ENCODE measurements around the gene PLIN1.

Gene PLIN1

DNA sequence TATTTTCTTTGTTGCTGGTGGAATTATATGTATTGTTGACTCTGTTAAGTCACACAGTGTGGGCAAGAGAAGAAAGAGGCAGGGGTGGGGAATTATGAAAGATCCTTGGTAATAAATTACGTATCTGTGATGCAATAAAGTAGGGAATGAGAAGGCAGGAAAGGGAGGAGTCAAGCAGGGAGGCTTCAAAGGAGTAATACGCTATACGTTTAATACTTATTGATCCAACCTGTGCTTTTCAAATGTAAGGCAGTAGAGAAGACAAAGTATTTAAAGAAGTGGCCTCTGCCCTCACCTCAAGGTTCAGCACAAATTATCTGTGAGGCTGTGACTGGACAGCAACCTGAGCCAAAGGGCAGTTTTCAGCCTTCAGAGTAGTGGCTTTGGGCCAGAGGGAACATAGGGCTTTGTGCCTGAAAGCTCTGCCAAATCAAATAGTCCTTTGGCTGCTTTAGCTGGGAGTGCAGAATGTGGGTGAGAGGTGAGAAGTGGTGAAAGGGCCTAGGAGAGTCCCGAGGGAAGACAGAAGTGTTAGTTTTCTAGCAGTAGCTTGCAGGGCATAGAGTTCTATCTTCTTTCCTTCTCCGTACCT is 1.2 kb upstream of the PLIN1 start:
- Mint-ChIP-seq H3K4me1 (no peaks in the 10 kb centered on the region), H3K27ac (no peak overlapping the region), H3K4me3 (no peak overlapping the region), H3K36me3 (peaks cover 7% of the 10 kb centered on the region), H3K27me3 (no peaks in the 10 kb centered on the region), H3K9me3 (no peaks in the 10 kb centered on the region)

DNA sequence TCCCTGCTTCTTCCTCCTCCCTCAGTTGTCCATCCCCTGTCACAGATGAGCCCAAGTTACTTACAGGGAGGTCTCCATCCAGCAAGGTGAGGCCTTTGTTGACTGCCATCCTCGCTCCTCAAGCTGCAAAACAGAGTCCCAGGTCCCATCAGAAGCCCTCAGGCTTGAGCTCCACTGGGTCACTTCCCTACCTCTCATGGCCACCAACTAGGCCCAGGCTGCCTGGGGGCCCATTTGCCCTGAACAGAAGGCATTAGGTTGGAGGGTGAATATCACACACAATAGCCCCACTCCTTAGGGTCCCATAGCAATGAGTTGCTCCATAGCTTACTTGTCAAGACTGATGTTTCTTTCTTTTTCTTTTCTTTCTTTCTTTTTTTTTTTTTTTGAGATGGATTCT is 1.8 kb downstream of the PLIN1 start:
- Mint-ChIP-seq H3K9me3 (no peaks in the 10 kb centered on the region), H3K36me3 (peaks cover 5% of the 10 kb centered on the region), H3K27me3 (no peaks in the 10 kb centered on the region), H3K27ac (no peak overlapping the region), H3K4me1 (no peaks in the 10 kb centered on the region), H3K4me3 (no peak overlapping the region)

DNA sequence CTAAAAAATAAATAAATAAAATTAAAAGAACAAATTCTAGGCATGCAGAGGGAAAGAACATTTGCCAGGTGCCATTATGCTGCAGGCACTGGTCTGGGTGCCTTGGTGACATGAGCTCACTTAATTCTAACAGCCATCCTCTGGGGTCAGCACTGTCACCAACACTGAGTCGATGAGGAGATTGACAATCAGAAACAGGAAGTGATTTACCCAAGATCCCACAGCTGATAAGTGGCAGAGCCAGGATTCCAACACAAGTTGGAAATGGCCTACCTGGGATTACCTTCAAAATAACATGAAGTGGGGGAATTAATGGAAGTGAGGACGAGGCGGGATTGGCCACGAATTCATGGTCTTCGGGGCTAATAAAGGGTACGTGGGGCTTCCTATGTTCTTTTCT is 3.6 kb downstream of the PLIN1 start:
- Mint-ChIP-seq H3K36me3 (peaks cover 5% of the 10 kb centered on the region), H3K27ac (no peak overlapping the region), H3K27me3 (no peaks in the 10 kb centered on the region), H3K4me1 (no peaks in the 10 kb centered on the region), H3K9me3 (no peaks in the 10 kb centered on the region), H3K4me3 (no peak overlapping the region)

DNA sequence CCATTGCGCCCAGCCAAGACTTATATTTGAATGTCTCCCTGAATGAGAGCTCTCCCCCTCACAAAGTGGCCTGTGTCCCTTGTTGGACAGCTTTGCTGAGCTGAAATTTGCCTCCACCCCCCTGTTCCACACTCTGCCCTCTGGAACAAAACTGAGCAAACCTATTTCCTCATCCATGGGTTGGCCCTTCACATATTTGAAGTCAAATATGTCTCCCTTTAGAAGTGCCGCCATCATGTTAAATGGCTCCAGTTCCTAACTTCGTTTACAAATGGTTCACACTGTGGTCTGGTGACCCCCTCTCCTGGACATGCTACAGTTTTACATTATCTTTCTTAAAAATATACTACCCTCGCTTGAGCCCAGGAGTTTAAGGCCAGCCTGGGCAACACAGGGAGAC is 4.6 kb downstream of the PLIN1 start:
- Mint-ChIP-seq H3K4me3 (no peak overlapping the region), H3K27me3 (no peaks in the 10 kb centered on the region), H3K9me3 (no peaks in the 10 kb centered on the region), H3K4me1 (no peaks in the 10 kb centered on the region), H3K36me3 (peaks cover 3% of the 10 kb centered on the region), H3K27ac (no peak overlapping the region)

DNA sequence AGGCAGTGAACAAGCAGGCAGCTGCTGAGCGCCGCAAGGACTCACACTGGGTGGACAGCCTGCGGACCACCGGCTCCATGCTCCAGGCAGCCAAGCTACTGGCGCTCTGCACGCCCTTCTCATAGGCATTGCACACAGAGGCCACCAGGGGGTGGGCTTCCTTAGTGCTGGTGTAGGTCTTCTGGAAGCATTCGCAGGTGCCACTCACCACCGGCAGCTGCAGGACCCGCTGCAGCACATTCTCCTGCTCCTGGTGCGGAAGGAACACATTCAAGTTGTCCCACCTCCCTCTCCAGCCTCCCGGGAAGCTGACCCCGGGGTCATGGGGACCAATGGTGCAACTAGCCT is 6.0 kb downstream of the PLIN1 start:
- Mint-ChIP-seq H3K9me3 (no peaks in the 10 kb centered on the region), H3K4me1 (no peaks in the 10 kb centered on the region), H3K27ac (no peak overlapping the region), H3K4me3 (no peak overlapping the region), H3K36me3 (peaks cover 4% of the 10 kb centered on the region), H3K27me3 (peaks cover under 1% of the 10 kb centered on the region)

DNA sequence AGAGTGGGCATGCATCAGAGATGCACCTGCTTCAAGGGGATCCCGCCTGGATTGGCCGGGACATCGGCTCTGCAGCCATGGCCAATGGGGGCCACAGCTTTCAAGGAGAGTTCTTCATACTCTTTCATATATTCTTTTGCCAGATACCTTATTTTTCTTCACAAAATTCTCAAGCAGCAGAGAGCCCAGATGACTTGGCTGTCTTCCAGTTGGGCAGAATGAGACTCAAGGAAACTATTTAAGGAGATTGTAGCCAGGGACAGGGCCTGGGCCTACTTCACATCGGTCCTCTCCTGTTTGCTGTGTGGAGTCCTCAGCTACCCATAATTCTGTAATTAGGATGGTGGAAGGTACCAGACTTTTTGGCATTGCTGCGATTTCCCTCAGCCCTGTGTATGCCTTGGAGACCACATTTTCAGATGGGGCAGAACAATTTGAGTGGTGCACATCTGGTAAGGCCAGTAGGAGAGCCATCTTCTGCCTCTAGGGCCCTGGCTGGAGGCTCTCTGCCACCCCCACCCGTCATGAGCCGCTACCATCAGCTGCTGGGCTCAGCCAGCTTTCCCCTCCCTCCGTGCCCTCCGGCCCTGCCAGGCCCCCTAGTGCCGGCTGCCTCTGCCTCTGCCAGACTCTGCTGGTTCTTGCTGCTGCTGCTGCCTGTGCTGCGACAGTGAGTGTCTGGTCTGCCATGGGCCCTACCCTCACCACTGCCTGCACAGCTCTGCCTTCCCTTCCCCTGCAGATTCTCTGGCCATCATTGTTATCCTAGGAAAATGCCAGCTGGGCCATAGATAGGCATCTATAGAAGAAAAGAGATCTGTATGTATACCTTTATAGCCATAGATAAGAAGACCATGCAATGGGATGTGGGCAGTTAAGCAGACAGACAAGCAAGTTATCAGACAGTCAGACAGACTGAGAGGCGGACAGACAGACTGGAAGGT is 6.7 kb downstream of the PLIN1 start:
- Mint-ChIP-seq H3K36me3 (peaks cover 6% of the 10 kb centered on the region), H3K9me3 (no peaks in the 10 kb centered on the region), H3K4me3 (no peak overlapping the region), H3K4me1 (no peaks in the 10 kb centered on the region), H3K27ac (no peak overlapping the region), H3K27me3 (peaks cover 3% of the 10 kb centered on the region)

DNA sequence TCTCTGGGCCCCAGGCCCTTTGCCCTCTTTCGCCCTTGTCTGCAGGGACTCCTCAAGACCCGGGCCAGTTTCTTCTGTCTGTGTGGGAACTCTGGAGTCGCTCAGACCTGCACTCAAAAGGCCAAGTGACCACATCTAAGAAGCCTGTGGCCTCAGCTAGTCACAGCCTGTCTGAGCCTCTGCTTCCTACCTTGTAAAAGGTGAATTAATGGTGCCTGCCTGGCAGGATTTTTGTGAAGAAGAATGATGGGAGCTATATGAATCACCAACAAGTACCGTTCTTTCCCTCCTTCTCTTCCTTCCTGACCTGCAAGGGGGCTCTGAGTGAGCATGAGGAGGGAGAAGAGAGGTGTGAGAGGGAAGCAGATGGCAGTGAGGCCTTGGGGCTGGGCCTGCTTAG is 7.5 kb downstream of the PLIN1 start:
- Mint-ChIP-seq H3K9me3 (no peaks in the 10 kb centered on the region), H3K27me3 (peaks cover 3% of the 10 kb centered on the region), H3K27ac (no peak overlapping the region), H3K4me1 (no peaks in the 10 kb centered on the region), H3K36me3 (peaks cover 6% of the 10 kb centered on the region), H3K4me3 (no peak overlapping the region)

DNA sequence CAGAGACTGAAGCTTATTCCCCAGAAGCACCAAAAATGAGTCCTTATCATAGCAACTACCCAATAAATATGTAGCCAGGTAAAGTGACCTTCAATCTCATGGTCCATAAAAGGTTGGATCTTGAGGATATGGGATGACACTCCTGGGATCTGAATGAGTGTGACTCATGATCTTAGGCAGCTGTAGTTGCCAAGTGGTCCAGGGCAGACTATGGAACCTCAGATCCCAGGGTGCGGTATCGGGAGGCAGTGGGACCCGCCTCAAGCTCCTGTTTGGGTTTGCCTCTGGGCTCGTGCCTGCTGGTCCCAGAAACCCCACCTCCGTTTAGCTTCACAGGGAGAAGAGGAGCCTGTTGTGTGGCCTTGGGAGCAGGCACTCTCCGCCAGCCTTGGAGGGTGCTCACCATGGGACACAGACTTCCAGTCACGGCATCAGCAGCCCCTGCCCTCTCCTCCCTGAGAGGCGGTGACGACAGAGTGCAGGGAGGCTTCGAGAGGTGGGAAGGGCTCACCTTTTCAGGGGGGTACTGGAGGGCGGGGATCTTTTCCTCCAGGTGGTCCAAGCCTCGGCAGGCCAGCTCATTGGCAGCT is 8.1 kb downstream of the PLIN1 start:
- Mint-ChIP-seq H3K4me3 (no peak overlapping the region), H3K27me3 (peaks cover 4% of the 10 kb centered on the region), H3K36me3 (peaks cover 6% of the 10 kb centered on the region), H3K4me1 (no peaks in the 10 kb centered on the region), H3K27ac (no peak overlapping the region), H3K9me3 (no peaks in the 10 kb centered on the region)

DNA sequence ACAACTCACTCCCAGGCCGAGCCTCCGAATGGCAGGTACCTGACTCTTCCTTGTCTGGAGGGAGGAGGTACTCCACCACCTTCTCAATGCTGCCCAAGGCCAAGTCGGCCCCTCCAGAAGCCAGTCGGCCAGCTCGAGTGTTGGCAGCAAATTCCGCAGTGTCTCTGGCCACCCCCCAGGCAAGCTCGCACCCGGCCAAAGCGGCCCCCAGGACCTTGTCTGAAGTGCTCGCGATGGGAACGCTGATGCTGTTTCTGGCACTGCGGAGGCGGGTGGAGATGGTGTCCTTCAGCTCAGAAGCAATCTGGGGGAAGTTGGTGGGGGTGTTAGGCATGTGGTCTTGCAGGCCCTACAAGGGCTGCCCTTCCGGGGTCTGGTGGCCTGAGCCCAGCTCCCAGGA is 9.2 kb downstream of the PLIN1 start:
- Mint-ChIP-seq H3K9me3 (no peaks in the 10 kb centered on the region), H3K27me3 (peaks cover 5% of the 10 kb centered on the region)

DNA sequence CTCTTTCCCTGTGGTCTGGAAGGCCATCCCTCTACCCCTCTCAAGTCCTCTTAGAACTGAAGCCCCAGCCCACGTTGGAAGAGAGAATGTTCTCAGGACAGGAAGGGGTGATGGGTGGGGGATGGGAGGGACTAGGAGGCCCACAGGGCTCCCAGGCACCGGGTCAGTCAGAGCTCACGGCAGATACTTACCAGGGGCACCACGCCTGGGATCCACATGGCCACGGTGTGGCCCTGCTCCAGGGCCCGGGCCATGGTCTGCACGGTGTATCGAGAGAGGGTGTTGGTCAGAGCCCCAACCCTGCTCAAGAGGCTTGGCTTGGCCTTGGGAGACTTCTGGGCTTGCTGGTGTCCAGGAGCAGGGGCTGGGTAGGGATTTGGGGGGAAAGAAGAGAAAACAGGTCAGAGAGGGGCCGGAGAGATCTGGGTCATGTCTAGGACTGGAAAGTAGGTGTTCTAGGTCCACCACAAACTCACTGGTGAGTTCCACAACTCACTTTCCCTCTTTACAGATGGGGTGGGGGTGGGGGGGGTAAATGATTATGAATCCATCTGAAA is 9.8 kb downstream of the PLIN1 start:
- H3K27me3 Mint-ChIP-seq: peaks cover 10% of the 10 kb centered on the region
- H3K27ac Mint-ChIP-seq: no peak overlapping the region
- no peaks in the 10 kb centered on the region for H3K4me1 Mint-ChIP-seq
- H3K9me3 Mint-ChIP-seq: no peaks in the 10 kb centered on the region
- no peak overlapping the region for H3K4me3 Mint-ChIP-seq
- H3K36me3 Mint-ChIP-seq: peaks cover 6% of the 10 kb centered on the region

More for the DNA sequence above, 9.2 kb downstream of the PLIN1 start:
- Mint-ChIP-seq H3K4me3 (no peak overlapping the region), H3K4me1 (no peaks in the 10 kb centered on the region), H3K36me3 (peaks cover 6% of the 10 kb centered on the region), H3K27ac (no peak overlapping the region)

DNA sequence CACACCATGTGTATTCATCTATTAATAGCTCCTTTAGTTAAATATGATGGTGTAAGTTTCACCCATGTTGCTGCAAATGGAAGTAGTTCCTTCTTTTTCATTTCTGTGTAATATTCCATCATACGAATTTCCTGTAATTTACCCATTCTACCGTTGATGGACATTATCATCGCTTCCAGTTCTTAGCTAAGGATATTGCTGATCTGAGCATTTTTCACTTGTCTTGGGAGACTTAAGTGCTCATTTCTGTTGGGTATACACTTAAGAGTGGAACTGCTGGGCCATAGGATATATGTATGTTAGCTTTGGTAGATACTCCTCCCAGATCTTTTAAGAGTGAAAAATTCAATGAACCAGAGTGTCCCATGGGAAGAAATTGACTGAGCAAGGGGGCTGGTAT is 11.0 kb downstream of the PLIN1 start:
- H3K4me3 Mint-ChIP-seq: no peak overlapping the region
- peaks cover 3% of the 10 kb centered on the region for H3K36me3 Mint-ChIP-seq
- no peak overlapping the region for H3K27ac Mint-ChIP-seq
- H3K27me3 Mint-ChIP-seq: peaks cover 12% of the 10 kb centered on the region
- H3K9me3 Mint-ChIP-seq: no peaks in the 10 kb centered on the region
- H3K4me1 Mint-ChIP-seq: no peaks in the 10 kb centered on the region

DNA sequence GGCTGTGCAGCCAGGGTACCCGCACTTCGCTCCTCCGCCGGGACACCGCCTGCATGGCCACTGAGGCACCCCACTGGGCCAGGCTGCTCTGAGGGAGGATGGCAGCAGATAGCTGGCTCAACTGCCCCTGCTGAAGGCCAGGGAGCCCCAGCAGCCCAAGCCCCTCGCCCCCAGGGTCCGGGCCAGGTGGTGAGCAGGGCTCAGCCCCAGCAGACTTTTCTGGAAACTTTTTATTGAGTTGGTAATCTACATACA is 11.5 kb downstream of the PLIN1 start:
- Mint-ChIP-seq H3K4me3 (no peak overlapping the region), H3K4me1 (no peaks in the 10 kb centered on the region), H3K27me3 (peaks cover 14% of the 10 kb centered on the region), H3K9me3 (no peaks in the 10 kb centered on the region), H3K36me3 (peaks cover 3% of the 10 kb centered on the region), H3K27ac (peak overlapping the region; percentile 84)

DNA sequence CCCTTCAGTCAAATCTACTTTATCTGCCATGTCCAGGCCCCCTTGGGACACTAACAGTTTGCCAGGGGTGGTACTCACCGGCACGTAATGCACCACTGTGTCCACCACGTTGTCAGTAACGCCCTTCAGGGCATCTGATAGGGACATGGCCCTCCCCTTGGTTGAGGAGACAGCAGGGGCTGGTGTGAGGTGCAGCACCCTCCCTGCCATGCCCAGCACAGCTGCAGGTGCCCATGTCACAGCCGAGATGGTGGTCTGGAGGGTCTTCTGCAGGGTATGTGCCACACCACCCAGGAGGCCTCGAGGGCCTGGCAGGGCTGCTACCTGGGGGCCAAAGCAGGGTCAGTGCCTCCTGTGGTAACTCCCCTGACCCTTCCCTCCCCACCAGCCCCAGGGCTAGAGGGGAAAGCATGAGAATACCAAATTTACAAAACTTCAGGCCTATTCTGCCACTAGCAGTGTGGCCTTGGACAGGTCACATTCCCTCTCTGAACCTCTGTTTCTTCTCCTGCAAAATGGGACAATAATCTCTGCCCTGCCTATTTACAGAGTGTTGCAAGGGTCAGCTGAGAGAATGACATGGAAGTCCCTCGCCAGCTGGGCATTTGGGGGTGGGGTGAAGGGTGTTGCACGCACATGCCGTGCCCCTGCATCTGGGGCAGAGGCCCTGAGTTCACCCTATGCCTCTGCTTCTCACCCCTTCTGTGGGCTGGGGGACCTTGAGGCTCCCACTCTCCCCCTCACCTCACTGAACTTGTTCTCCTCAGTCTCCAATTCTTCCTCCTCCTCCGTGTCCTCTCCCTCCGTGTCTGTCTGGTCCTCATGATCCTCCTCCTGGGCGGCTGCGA is 12.1 kb downstream of the PLIN1 start:
- Mint-ChIP-seq H3K27me3 (peaks cover 18% of the 10 kb centered on the region), H3K36me3 (peaks cover 3% of the 10 kb centered on the region), H3K27ac (peak overlapping the region; percentile 84), H3K9me3 (no peaks in the 10 kb centered on the region), H3K4me1 (no peaks in the 10 kb centered on the region), H3K4me3 (no peak overlapping the region)

DNA sequence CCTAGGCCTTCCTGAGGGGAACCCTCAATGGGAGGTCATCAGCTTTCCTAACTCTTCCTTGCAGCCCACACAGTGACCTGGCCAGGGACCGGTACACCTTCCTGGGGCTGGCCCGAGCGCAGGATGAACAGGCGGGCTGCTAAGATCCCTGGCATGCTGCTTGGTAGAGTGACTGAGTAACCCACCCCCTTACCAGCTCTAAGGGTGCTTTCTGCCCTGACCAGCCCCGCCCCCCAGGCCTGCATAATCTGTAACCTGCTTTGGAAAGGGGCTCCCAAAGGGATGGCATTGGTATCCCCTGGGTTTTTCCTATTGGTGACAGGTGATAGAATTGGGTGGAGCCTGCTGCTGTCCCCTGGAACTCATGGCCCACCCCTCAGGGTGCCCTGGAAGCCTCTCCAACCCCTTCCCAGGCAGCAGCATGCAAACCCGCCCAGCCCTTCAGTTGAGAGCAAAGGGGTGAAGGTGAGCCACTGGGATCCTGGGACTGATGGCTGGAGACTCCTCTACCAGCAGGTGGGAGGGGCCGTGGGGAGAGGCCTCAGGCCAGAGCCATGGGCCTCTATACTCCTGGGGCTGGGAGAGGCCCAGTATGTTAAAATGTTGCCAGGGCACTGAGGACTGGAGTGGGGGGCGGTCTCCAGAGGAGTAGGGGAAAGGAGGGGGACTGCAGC is 12.8 kb downstream of the PLIN1 start:
- Mint-ChIP-seq H3K4me3 (no peak overlapping the region), H3K27me3 (peaks cover 18% of the 10 kb centered on the region), H3K4me1 (no peaks in the 10 kb centered on the region)

More for the DNA sequence above, 12.8 kb downstream of the PLIN1 start:
- H3K27ac Mint-ChIP-seq: no peak overlapping the region
- peaks cover 3% of the 10 kb centered on the region for H3K36me3 Mint-ChIP-seq
- no peaks in the 10 kb centered on the region for H3K9me3 Mint-ChIP-seq
